Iris pigment epithelial cell (primary cell): ENCODE data around the gene UBE2S.
"Not testable (repeated sequence)": the region's sequence is repeated elsewhere in the genome, so short reads cannot be mapped to it uniquely, and the experiment has no call there.

Experiments used
- DNase-seq: peaks from one replicate; pipeline ENCODE4 v3.0.0-alpha.2; 2011; ENCODE audit warnings: low read depth

Gene UBE2S

GRCh38 chr19:55440411-55441105 is 33.0 kb upstream of the UBE2S start:
- no peak for DNase-seq

GRCh38 chr19:55439052-55439451 is 31.5 kb upstream of the UBE2S start:
- DNase-seq: no peak

GRCh38 chr19:55437410-55437809 is 29.8 kb upstream of the UBE2S start:
- peak; percentile 69 for DNase-seq

- DNase-seq: no peak
Observed at GRCh38 chr19:55436847-55437246, 29.3 kb upstream of the UBE2S start.

- no peak for DNase-seq
Observed at GRCh38 chr19:55435020-55435419, 27.4 kb upstream of the UBE2S start.

- DNase-seq: no peak
Observed at GRCh38 chr19:55434356-55434919, 26.9 kb upstream of the UBE2S start.

- no peak for DNase-seq
Observed at GRCh38 chr19:55433292-55433691, 25.7 kb upstream of the UBE2S start.

GRCh38 chr19:55432241-55432959 is 24.8 kb upstream of the UBE2S start:
- no peak for DNase-seq

- no peak for DNase-seq
Observed at GRCh38 chr19:55431183-55431582, 23.6 kb upstream of the UBE2S start.

GRCh38 chr19:55426042-55426441 is 18.5 kb upstream of the UBE2S start:
- no peak for DNase-seq

GRCh38 chr19:55424518-55424917 is 16.9 kb upstream of the UBE2S start:
- no peak for DNase-seq

- no peak for DNase-seq
Observed at GRCh38 chr19:55423225-55424005, 15.8 kb upstream of the UBE2S start.

- DNase-seq: not testable (repeated sequence)
Observed at GRCh38 chr19:55421281-55421680, 13.7 kb upstream of the UBE2S start.

- no peak for DNase-seq
Observed at GRCh38 chr19:55419624-55420236, 12.1 kb upstream of the UBE2S start.

GRCh38 chr19:55419103-55419502 is 11.5 kb upstream of the UBE2S start:
- no peak for DNase-seq

GRCh38 chr19:55418185-55418584 is 10.6 kb upstream of the UBE2S start:
- DNase-seq: peak; percentile 85

- DNase-seq: no peak
Observed at GRCh38 chr19:55410168-55410567, 2.6 kb upstream of the UBE2S start.

- DNase-seq: not testable (repeated sequence)
Observed at GRCh38 chr19:55409179-55409578, 1.6 kb upstream of the UBE2S start.

GRCh38 chr19:55408533-55408872 is 915 bp upstream of the UBE2S start:
- no peak for DNase-seq

GRCh38 chr19:55407800-55408532 is 378 bp upstream of the UBE2S start:
- DNase-seq: peak; percentile 100

GRCh38 chr19:55406826-55407549 is 600 bp downstream of the UBE2S start:
- DNase-seq: peak; percentile 47
